RWPE2 (cell line): ENCODE measurements around the gene DNAL1.
A peak's percentile ranks its signal among the peaks of the same experiment; 100 is the strongest.

ENCODE experiments used
- ATAC-seq: fragments of 200-7000 bp; cut with Tn5 transposase; 3 replicates; pipeline ENCODE4 v1.9.1; 2021; ENCODE audit warnings: low read depth
- DNase-seq: peaks from one replicate; pipeline ENCODE4 v3.0.0-alpha.2; 2020; ENCODE audit warnings: low spot score
- H3K27ac ChIP-seq: fragments of 450-650 bp; 2 replicates; pipeline ENCODE4 v1.5.1; 2017; ENCODE audit warnings: mild to moderate bottlenecking; ENCODE audit not compliant: poor library complexity, severe bottlenecking
- H3K27me3 ChIP-seq: fragments of 250-450 bp; sonication (Bioruptor Pico); 2 replicates; pipeline ENCODE4 v1.5.1; 2021; ENCODE audit warnings: mild to moderate bottlenecking, moderate library complexity; ENCODE audit not compliant: insufficient read depth, poor library complexity, severe bottlenecking
- H3K36me3 ChIP-seq: fragments of 250-450 bp; sonication (Bioruptor Pico); 2 replicates; pipeline ENCODE4 v1.5.1; 2020; ENCODE audit warnings: low read depth, mild to moderate bottlenecking, moderate library complexity
- H3K4me1 ChIP-seq: fragments of 250-450 bp; sonication (Bioruptor Pico); 2 replicates; pipeline ENCODE4 v1.5.1; 2021; ENCODE audit warnings: mild to moderate bottlenecking, moderate library complexity; ENCODE audit not compliant: insufficient read depth, poor library complexity, severe bottlenecking
- H3K4me3 ChIP-seq: fragments of 250-450 bp; sonication (Bioruptor Pico); 2 replicates; pipeline ENCODE4 v1.5.1; 2021; ENCODE audit warnings: mild to moderate bottlenecking, moderate library complexity; ENCODE audit not compliant: severe bottlenecking
- H3K9me3 ChIP-seq: fragments of 250-450 bp; sonication (Bioruptor Pico); 2 replicates; pipeline ENCODE4 v1.5.1; 2021; ENCODE audit warnings: mild to moderate bottlenecking, moderate library complexity; ENCODE audit not compliant: severe bottlenecking
- TF ChIP-seq, protein P1 (sequence below): fragments of 450-650 bp; IDR thresholded peaks from one replicate; pipeline ENCODE4 v1.5.1; 2017; ENCODE audit warnings: mild to moderate bottlenecking, moderate library complexity; ENCODE audit not compliant: poor library complexity, severe bottlenecking

The DNAL1 gene

DNA sequence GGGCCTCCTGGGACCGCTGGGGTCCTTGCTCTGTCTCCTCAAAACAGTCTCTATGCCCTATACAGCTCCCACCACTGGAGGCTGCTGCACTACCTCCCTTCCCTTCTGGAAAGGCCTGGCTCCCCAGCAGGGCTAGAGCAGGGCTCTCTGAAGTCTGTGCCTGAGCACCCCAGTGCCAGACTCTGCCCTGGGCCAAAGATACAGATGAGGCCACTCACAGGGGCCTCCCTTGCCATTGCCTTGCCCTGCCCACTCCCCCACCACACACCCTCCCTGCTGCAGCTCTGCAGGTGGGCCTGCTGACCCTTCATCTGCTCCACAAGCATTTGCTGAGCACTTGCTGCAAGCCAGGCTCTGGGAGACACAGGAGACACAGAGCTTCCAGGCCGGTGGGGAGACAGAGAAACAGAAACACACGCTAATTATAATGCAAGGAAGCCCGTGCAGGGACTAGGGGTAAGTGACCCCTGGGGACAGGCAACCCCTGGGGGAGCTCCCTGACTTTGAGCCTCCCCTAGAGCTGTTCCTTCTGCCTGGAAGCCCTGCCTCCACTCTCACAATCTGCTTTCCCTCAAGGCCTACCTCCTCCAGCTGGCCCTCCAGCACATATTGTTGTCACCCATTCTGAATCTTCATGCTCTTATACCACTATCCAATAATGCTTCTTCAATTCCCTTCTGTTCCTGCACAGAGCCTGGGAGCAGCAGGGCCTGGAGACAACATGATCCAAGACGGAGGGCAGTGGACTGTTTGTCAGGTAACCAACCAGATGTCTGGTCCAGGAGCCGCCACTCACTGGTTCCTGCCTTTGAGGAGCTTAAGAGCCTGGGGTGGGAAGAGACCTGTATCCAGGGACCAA lies 102.0 kb downstream of the DNAL1 start:
- peaks cover 95% of the 10 kb centered on the region for H3K4me1 ChIP-seq
- no peak overlapping the region for H3K4me3 ChIP-seq
- no peaks in the 10 kb centered on the region for H3K27me3 ChIP-seq
- TF ChIP-seq, protein P1, sequence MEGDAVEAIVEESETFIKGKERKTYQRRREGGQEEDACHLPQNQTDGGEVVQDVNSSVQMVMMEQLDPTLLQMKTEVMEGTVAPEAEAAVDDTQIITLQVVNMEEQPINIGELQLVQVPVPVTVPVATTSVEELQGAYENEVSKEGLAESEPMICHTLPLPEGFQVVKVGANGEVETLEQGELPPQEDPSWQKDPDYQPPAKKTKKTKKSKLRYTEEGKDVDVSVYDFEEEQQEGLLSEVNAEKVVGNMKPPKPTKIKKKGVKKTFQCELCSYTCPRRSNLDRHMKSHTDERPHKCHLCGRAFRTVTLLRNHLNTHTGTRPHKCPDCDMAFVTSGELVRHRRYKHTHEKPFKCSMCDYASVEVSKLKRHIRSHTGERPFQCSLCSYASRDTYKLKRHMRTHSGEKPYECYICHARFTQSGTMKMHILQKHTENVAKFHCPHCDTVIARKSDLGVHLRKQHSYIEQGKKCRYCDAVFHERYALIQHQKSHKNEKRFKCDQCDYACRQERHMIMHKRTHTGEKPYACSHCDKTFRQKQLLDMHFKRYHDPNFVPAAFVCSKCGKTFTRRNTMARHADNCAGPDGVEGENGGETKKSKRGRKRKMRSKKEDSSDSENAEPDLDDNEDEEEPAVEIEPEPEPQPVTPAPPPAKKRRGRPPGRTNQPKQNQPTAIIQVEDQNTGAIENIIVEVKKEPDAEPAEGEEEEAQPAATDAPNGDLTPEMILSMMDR = peak; percentile 41
- DNase-seq (no peak), ATAC-seq (peak; percentile 24)
- H3K27ac ChIP-seq = peak overlapping the region; percentile 99
- peaks cover 24% of the 10 kb centered on the region; the same call in 1 of the 2 replicates for H3K36me3 ChIP-seq
- no peaks in the 10 kb centered on the region for H3K9me3 ChIP-seq

DNA sequence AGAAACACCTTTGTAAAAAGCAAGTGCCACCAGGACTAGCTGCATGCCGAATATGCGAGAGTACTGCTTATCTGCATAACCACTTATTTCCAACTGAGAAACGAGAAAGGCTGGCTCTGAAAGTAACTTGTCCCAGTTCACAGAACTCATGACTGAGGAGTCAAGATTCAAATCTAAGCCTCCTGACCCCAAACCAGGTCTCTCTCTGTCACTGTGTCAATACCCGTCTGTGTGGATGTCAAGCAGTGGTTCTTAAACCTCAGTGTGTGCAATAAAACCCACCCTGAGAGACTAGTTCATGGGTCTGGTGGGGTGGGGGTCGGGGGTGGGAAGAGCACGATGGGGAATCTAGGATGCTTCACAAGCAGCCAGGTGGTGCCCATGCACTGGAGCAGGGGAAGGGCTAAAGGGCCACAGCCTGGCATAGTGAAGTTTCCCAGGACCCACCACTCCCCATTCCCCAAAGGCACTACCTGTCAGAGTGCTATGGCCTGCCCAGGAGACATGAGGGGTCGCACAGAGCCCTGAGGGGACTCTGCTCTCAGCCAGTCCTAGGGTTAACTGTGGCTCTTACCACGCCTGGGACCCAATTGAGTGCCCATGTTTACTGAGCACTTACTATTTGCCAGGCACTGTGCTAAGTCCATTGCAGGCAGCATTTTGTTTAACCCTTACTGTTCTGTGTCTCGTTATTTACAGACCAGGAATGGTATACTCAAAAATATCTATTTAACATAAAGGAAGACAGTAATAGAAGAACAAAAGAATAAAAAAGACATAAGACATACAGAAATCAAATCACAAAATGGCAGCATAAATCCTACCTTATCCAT lies 102.8 kb downstream of the DNAL1 start:
- DNase-seq (no peak), ATAC-seq (no peak)
- Histone ChIP-seq H3K4me3 (no peak overlapping the region), H3K27ac (peak overlapping the region; percentile 99), H3K4me1 (peaks cover 95% of the 10 kb centered on the region), H3K27me3 (no peaks in the 10 kb centered on the region), H3K36me3 (peaks cover 24% of the 10 kb centered on the region), H3K9me3 (no peaks in the 10 kb centered on the region)
- TF ChIP-seq, protein P1 = no peak

DNA sequence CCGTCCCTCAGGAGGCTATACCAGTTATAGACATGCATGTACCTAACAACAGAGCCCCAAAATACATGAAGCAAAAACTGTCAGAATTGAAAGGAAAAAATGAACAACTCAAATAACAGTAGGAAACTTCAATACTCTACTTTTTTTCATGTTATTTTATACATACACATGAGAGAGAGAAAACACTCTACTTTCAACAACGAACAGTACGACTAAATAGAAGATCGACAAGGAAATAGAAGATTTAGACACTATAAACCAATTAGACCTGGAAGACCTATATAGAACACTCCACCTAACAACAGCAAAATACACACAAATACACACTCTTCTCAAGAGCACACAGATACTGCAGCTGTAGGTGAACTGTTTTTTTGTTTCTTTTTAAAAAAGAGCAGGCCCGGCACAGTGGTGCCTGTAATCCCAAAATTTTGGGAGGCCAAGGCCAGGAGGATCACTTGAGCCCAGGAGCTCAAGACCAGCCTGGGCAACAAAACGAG lies 104.1 kb downstream of the DNAL1 start:
- TF ChIP-seq, protein P1 = no peak
- DNase-seq (no peak), ATAC-seq (no peak)
- H3K36me3 ChIP-seq = peaks cover 24% of the 10 kb centered on the region
- no peaks in the 10 kb centered on the region for H3K9me3 ChIP-seq
- peak overlapping the region; percentile 99 for H3K27ac ChIP-seq
- peaks cover 95% of the 10 kb centered on the region for H3K4me1 ChIP-seq
- no peak overlapping the region for H3K4me3 ChIP-seq
- H3K27me3 ChIP-seq = no peaks in the 10 kb centered on the region

DNA sequence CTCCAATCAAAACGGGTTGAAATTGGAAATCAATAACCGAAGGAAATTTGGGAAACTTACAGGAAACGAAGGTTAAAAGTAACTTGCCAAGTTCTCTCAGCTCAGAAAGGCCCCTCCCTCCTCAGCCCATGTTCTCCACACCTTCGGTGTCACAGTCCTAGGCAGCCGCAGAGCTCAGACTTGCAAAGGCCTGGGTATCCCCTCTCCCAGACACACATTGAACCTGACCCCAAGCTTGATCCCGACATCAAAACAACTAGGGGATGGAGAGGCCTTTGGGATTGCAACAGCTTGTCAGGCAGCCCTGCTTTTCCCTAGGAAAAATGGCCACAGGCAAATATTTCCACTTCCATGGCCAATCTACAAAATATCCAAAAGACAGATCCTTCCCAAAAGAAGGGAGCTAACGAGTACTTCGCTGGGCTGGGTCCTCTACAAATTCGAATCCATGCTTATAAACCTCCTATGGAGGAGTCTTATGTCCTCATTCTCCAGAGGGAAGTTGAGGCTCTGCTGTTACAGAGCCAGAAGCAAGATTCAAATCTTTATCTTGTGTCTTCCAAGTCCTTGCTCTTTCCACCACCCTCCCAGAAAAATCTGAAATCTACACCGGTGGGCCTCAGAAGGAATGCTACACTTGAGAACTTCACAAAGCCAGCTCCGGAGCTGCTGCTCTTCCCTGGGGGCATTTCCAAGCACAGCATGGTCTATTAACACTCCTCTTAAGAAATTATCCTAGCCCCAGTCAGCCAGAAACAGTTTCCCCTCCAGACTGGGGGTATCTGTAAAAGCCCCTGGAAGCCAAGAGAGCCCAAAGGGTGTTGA lies 105.1 kb downstream of the DNAL1 start:
- H3K36me3 ChIP-seq = peaks cover 24% of the 10 kb centered on the region
- H3K4me1 ChIP-seq = peaks cover 95% of the 10 kb centered on the region
- no peak overlapping the region for H3K4me3 ChIP-seq
- no peaks in the 10 kb centered on the region for H3K27me3 ChIP-seq
- no peak for DNase-seq
- TF ChIP-seq, protein P1 = no peak
- no peak for ATAC-seq
- no peaks in the 10 kb centered on the region for H3K9me3 ChIP-seq
- peak overlapping the region; percentile 99 for H3K27ac ChIP-seq
